D341Med (cell line): Measurements from ENCODE around the gene EPHA1.

ENCODE experiments used
- DNase-seq: peaks from one replicate; pipeline ENCODE4 v3.0.0; 2012; ENCODE audit warnings: low spot score

Gene EPHA1

GRCh38 chr7:143408686-143409561 is at the start of gene EPHA1:
Gene EPHA1 (minus strand): TSS chr7:143408856. CDS start chr7:143408805, 51 bp downstream.
- DNase-seq = peak; percentile 58

GRCh38 chr7:143458263-143458662 is 49.6 kb upstream of the EPHA1 start:
- no peak for DNase-seq

- DNase-seq = no peak
Measured at GRCh38 chr7:143456992-143457793, 48.5 kb upstream of the EPHA1 start.

GRCh38 chr7:143455942-143456341 is 47.3 kb upstream of the EPHA1 start:
- DNase-seq = no peak

- no peak for DNase-seq
Measured at GRCh38 chr7:143455491-143455890, 46.8 kb upstream of the EPHA1 start.

- no peak for DNase-seq
Measured at GRCh38 chr7:143454091-143454680, 45.5 kb upstream of the EPHA1 start.

GRCh38 chr7:143452495-143452894 is 43.8 kb upstream of the EPHA1 start:
- no peak for DNase-seq

- DNase-seq = no peak
Measured at GRCh38 chr7:143451746-143452145, 43.1 kb upstream of the EPHA1 start.

- DNase-seq = no peak
Measured at GRCh38 chr7:143451122-143451521, 42.5 kb upstream of the EPHA1 start.

GRCh38 chr7:143449793-143450192 is 41.1 kb upstream of the EPHA1 start:
- DNase-seq = no peak

- DNase-seq = no peak
Measured at GRCh38 chr7:143448429-143448828, 39.8 kb upstream of the EPHA1 start.

- no peak for DNase-seq
Measured at GRCh38 chr7:143447466-143447865, 38.8 kb upstream of the EPHA1 start.

- DNase-seq = no peak
Measured at GRCh38 chr7:143444785-143445184, 36.1 kb upstream of the EPHA1 start.

GRCh38 chr7:143444063-143444782 is 35.6 kb upstream of the EPHA1 start:
- no peak for DNase-seq

- DNase-seq = no peak
Measured at GRCh38 chr7:143443153-143443552, 34.5 kb upstream of the EPHA1 start, which contains the start of gene TAS2R60. Gene TAS2R60 (plus strand): TSS chr7:143443453. CDS start chr7:143443453, 0 bp downstream.

GRCh38 chr7:143439866-143440265 is 31.2 kb upstream of the EPHA1 start:
- no peak for DNase-seq

GRCh38 chr7:143437578-143437977 is 28.9 kb upstream of the EPHA1 start:
- DNase-seq = no peak

GRCh38 chr7:143436325-143436946 is 27.8 kb upstream of the EPHA1 start:
- no peak for DNase-seq

GRCh38 chr7:143435266-143435665 is 26.6 kb upstream of the EPHA1 start:
- no peak for DNase-seq

- no peak for DNase-seq
Measured at GRCh38 chr7:143434660-143435059, 26.0 kb upstream of the EPHA1 start.

- no peak for DNase-seq
Measured at GRCh38 chr7:143433759-143434158, 25.1 kb upstream of the EPHA1 start.
